ENCODE results near the gene DRD3. TPM values are rescaled to one million over a fixed set of nuclear protein-coding genes. Genes with fewer than 3 reads are reported as not detected.

Gene DRD3
- total RNA-seq, 2 experiments from 2014 or later = not detected

DNA sequence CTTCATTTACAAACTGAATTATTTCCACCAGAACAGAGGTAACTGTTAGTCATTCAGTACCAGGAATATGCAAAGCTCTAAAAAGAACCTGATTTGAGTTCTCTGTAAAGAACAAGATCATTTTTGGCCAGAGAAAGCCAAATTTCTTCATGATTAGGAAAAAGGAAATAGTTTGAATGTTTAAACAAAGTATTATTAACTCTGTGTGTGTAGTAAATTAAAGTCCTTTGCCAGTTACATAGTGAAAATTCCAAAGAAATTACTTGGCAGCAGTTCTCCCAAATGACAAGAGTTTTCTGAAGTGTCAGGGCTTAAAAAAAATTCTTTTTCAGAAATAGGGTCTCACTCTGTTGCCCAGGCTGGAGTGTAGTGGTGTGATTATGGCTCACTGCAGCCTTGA, 97.8 kb downstream of the DRD3 start:
- ChIA-PET POLR2A (no interaction called here), CTCF (no interaction called here)
- H3K4me1 Mint-ChIP-seq (ENCODE audit: low read depth) = no peaks in the 10 kb centered on the region
- H3K27ac Mint-ChIP-seq = no peak overlapping the region
- DNase-seq (no peak), ATAC-seq (no peak)
- H3K36me3 Mint-ChIP-seq (ENCODE audit: low read depth) = peaks cover 79% of the 10 kb centered on the region
- no peaks in the 10 kb centered on the region for H3K9me3 Mint-ChIP-seq
- no peak overlapping the region for H3K4me3 Mint-ChIP-seq
- TF ChIP-seq, protein P1, sequence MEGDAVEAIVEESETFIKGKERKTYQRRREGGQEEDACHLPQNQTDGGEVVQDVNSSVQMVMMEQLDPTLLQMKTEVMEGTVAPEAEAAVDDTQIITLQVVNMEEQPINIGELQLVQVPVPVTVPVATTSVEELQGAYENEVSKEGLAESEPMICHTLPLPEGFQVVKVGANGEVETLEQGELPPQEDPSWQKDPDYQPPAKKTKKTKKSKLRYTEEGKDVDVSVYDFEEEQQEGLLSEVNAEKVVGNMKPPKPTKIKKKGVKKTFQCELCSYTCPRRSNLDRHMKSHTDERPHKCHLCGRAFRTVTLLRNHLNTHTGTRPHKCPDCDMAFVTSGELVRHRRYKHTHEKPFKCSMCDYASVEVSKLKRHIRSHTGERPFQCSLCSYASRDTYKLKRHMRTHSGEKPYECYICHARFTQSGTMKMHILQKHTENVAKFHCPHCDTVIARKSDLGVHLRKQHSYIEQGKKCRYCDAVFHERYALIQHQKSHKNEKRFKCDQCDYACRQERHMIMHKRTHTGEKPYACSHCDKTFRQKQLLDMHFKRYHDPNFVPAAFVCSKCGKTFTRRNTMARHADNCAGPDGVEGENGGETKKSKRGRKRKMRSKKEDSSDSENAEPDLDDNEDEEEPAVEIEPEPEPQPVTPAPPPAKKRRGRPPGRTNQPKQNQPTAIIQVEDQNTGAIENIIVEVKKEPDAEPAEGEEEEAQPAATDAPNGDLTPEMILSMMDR (IDR thresholded peaks at IDR 0.05) = no peak
- intact Hi-C loops (cut with micrococcal nuclease) = no loop called here
- no peaks in the 10 kb centered on the region for H3K27me3 Mint-ChIP-seq

DNA sequence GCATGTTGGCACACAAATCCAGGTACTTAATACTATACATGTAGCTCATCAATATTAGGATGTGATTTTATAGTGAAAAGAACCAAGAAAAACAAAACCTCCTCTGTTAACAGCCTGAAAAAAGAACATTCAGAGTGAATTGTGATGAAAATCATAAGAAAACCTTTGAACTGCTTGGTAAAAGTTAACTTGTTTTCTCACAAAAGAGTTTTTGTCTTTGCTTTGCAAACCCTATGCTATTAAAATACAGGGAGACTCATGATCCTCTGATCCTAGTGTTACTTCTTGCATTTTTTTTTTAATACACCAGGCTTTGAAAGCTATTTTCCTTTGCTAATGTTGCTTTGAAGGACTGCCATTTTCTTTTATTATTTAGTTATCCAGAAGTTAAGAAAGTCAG, 98.7 kb downstream of the DRD3 start:
- Mint-ChIP-seq H3K27me3 (no peaks in the 10 kb centered on the region), H3K4me3 (no peak overlapping the region), H3K9me3 (no peaks in the 10 kb centered on the region), H3K36me3 (ENCODE audit: low read depth) (peaks cover 73% of the 10 kb centered on the region), H3K4me1 (ENCODE audit: low read depth) (no peaks in the 10 kb centered on the region), H3K27ac (no peak overlapping the region)
- ATAC-seq = no peak
- TF ChIP-seq, protein P1 (IDR thresholded peaks at IDR 0.05) = no peak
- ChIA-PET CTCF (no interaction called here), POLR2A (no interaction called here)
- no peak for DNase-seq
- intact Hi-C loops (cut with micrococcal nuclease) = no loop called here

DNA sequence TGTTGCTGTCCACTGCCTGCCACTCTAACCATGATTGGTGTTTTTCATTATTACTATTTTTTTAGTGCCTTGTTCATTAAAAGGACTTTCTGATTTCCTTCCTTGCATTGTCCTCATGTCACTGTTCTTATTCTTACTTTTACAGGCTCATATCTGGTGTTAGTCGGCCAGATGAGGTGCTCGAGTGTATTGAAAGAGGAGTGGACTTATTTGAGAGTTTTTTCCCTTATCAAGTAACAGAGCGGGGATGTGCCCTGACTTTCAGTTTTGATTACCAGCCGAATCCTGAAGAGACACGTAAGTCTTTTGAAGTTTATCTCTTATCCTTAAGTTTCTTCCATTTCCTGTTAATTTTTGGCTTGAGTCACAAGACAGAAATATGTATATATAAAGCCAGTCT, 99.1 kb downstream of the DRD3 start:
- H3K27ac Mint-ChIP-seq = no peak overlapping the region
- ATAC-seq = no peak
- no peak for DNase-seq
- TF ChIP-seq, protein P1 (IDR thresholded peaks at IDR 0.05) = no peak
- H3K27me3 Mint-ChIP-seq = no peaks in the 10 kb centered on the region
- no peak overlapping the region for H3K4me3 Mint-ChIP-seq
- H3K9me3 Mint-ChIP-seq = no peaks in the 10 kb centered on the region
- ChIA-PET CTCF (no interaction called here), POLR2A (no interaction called here)
- intact Hi-C loops (cut with micrococcal nuclease) = no loop called here
- H3K36me3 Mint-ChIP-seq (ENCODE audit: low read depth) = peaks cover 73% of the 10 kb centered on the region
- no peaks in the 10 kb centered on the region for H3K4me1 Mint-ChIP-seq (ENCODE audit: low read depth)

DNA sequence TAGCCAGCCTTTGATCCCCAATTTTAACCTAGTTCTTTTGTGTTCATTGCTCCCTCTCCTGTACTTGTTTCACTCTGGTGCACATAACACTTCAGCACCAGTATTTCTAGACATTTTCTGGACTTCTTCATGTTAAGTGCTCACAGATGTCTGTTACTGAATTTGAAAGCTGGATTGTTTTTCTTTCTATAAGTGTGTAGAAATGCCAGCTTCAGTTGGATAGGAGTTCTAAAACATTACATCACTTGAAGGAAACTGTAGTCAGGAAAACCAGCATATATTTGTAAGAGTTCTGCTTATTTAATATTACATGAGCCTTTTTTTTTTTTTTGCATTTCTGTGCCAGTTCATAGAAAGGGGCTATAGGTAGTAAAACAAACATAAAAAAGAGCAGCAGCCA, 100.7 kb downstream of the DRD3 start:
- intact Hi-C loops (cut with micrococcal nuclease) = no loop called here
- Mint-ChIP-seq H3K4me1 (ENCODE audit: low read depth) (no peaks in the 10 kb centered on the region), H3K27ac (no peak overlapping the region), H3K9me3 (no peaks in the 10 kb centered on the region), H3K36me3 (ENCODE audit: low read depth) (peaks cover 71% of the 10 kb centered on the region), H3K27me3 (no peaks in the 10 kb centered on the region), H3K4me3 (no peak overlapping the region)
- TF ChIP-seq, protein P1 (IDR thresholded peaks at IDR 0.05) = no peak
- ChIA-PET POLR2A (no interaction called here), CTCF (no interaction called here)
- DNase-seq = no peak
- no peak for ATAC-seq

Other genes starting within 250 kb of the DRD3 start
- gene ZDHHC23, start 231.0 kb downstream of the DRD3 start, total RNA-seq = 1 to 10 TPM; 2.7 to 3.4 TPM
- gene CCDC191, start 122.5 kb downstream of the DRD3 start, total RNA-seq = 1 to 10 TPM; 1.5 to 1.7 TPM
- 10 to 100 TPM; 31.6 to 36.8 TPM for gene QTRT2, start 122.3 kb downstream of the DRD3 start, total RNA-seq
- gene ZNF80, start 58.5 kb upstream of the DRD3 start, total RNA-seq = 1 to 10 TPM; 1.8 to 2.3 TPM
- 10 to 100 TPM; 72.8 to 73.5 TPM for gene TIGIT, start 115.0 kb upstream of the DRD3 start, total RNA-seq